GM19240 (cell line): ENCODE data around the gene PNPLA8.
"Not testable (repeated sequence)": the region's sequence is repeated elsewhere in the genome, so short reads cannot be mapped to it uniquely, and the experiment has no call there.

Experiments
- DNase-seq: peaks from one replicate; pipeline ENCODE4 v3.0.0; 2011; ENCODE audit warnings: low spot score; ENCODE audit not compliant: insufficient read length

Gene PNPLA8

DNA sequence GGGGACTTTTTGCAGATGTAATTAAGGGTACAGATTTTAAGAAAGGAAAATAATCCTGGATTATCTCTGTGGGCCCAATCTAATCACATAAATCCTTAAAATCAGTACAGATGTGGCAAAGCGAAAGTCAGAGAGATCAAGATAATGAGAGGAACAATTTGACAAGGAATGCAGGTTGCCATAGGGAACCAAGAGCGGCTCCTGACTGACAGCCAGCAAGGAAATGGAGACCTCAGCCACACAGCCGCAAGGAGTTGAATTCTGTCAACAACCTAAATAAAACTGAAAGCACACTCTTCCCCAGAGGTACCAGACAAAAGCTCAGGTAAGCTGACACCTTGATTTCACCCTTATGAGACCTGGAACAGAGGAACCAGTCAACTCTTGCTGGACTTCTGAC is 3.4 kb upstream of the PNPLA8 start:
- no peak for DNase-seq

- DNase-seq: no peak
These were observed 2.3 kb upstream of the PNPLA8 start for GRCh38 chr7:108528183-108528712.

- DNase-seq: no peak
These were observed 758 bp upstream of the PNPLA8 start for GRCh38 chr7:108526768-108527017.

- peak; percentile 6 for DNase-seq
These were observed 479 bp downstream of the PNPLA8 start for GRCh38 chr7:108525327-108525984.

DNA sequence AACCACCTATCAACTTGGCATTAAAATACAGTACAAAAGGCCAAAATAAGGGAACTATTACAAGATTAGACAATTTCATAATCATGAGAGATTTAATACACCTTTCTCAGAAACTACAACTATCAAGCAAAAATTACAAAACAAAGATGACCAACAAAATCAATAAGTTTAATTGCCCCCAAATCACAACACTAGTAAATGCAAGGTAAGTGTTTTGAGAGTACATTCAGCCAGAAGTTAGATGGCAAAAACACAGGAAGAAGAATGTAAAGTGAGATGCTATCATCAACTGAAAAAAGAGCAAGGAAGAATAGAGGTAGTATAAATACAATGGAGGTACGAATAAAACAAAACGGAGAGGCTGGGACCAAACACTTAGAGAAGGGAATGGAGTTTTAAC is 3.2 kb downstream of the PNPLA8 start:
- no peak for DNase-seq

DNA sequence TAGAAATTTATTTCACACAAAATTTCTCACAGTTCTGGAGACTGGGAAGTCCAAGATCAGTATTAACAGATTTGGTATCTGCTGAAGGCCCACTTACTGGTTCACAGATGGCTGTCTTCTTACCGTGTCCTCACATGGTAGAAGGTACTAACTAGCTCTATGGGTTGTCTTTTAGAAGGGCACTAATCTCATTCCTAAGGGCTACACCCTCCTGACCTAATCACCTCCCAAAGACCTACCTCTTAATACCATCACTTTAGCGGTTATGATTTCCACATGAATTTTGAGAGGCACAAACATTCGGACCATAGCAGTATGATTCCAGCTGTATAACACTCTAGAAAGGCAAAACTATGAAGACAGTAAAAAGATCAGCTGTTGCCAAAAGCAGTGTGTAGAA is 8.0 kb downstream of the PNPLA8 start:
- no peak for DNase-seq

DNA sequence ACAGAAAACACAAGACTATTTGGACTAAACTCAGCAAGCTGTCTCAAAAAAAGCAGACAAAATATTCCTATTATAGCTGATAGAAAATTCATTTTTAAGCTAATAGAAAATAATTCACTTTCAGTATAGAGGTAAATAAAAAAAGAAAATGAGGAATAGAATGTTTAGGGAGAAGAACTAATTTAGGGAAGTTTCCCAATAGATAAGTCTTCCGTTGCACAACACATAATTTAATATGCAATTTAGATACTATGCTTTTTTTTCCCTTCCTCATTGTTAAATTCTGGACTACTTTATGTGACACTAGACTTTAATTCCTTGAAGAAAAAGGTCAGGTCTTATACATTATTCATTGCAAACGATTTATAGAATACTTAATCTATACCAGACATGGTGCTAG is 10.3 kb downstream of the PNPLA8 start:
- DNase-seq: no peak

DNA sequence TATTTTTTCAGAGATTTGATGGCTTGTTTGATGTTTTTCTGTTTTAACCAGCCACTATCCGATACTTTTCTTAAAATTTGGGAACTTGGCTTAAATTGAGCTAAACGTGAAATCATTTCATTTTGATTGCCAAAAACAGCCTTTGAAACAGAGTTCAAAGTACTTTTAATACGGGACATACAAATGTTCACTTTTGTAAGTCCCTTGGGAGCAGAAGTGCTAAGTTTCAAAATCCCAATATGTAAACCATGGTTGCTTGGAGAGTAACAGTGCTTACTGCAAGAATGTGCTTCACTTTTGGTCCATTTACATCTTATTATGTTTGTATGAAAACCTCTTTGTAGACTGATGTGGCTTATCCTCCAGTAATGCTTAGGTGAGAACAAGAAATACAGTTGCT is 10.9 kb downstream of the PNPLA8 start:
- DNase-seq: no peak

DNA sequence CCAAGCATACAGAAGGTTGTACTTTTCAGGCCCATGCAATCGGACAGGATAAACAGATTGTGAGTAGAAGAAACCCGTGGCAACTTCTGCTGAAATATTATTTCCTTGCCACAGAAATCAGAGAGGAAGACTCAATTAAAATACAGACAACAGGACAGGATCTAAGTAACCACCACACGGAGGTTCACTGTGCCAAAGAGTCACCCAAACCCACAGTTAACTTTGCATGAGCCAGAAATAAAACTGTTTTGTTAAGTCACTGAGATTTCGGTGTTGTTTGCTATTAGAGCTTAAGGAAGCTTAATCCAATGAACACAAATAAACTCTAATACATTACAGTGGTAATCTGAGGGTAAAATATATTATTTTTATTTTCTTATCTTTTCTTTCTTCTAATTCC is 14.0 kb downstream of the PNPLA8 start:
- no peak for DNase-seq

GRCh38 chr7:108504576-108504975 is 21.4 kb downstream of the PNPLA8 start:
- not testable (repeated sequence) for DNase-seq

- no peak for DNase-seq
These were observed 22.6 kb downstream of the PNPLA8 start for GRCh38 chr7:108503112-108504026.

DNA sequence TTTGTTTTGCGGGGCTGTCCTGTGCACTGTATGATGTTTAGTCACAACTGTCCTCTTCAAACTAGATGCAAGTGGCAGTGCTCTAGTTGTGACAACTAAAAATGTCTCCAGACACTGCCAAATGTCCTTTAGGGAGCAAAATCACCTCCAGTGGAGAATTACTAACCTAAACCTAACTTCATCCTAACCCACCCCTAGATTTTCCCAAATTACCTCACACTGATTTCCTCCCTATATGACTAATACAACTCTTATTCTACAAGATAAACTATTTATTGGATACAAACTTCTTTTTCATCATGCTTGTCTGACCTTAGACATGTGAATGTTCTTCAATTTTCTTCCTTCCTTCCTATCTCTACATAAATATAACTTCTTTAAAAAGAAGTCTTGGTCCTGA is 26.4 kb downstream of the PNPLA8 start:
- DNase-seq: no peak

- DNase-seq: no peak
These were observed 27.5 kb downstream of the PNPLA8 start for GRCh38 chr7:108498481-108498880.

DNA sequence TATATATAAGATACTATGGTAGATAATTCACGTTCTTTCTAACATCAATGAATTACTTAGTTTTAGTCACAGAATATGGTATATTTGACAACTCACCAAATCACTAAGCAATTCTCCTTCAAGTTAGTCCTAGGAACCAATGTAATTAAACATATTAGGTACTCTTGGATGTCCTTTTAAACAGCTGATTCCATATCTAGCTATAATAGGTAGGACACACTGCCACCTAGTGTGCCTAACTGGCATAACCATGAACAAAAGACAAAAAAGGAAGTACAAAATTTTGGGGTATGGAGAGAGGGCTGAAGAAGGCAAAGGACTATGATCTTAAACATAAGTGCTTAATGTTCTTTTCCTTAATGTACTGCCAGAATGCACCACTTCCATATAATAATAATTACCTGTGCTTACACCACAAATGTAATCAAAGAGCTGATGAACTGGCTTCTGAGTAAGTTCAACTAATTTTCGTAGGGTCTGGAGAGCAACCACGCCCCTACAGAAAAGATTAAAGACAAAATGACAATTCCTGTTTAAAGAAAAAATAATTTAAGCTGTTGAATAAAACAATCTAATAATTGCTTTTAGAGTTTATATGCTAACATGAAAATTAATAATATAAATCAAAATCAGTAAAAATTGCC is 28.7 kb downstream of the PNPLA8 start:
- DNase-seq: no peak

DNA sequence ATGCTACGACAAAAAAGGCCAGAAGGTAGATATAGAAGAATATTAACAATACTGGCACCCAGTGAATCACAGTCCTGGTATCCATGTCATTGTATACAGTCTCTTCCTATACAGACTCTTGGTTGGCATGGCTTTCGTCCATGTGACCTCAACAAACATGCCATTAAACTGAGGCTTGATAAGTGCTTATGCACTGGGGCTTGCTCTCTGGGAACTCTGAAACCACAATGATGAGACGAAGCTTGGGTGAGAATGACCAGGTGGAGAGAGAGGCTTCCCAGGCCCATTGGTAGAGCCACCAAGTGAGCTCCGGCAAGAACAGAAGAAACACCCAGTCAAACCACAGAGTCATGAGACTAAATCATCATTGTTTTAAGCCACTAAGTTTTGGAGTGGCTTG is 33.2 kb downstream of the PNPLA8 start:
- DNase-seq: no peak

DNA sequence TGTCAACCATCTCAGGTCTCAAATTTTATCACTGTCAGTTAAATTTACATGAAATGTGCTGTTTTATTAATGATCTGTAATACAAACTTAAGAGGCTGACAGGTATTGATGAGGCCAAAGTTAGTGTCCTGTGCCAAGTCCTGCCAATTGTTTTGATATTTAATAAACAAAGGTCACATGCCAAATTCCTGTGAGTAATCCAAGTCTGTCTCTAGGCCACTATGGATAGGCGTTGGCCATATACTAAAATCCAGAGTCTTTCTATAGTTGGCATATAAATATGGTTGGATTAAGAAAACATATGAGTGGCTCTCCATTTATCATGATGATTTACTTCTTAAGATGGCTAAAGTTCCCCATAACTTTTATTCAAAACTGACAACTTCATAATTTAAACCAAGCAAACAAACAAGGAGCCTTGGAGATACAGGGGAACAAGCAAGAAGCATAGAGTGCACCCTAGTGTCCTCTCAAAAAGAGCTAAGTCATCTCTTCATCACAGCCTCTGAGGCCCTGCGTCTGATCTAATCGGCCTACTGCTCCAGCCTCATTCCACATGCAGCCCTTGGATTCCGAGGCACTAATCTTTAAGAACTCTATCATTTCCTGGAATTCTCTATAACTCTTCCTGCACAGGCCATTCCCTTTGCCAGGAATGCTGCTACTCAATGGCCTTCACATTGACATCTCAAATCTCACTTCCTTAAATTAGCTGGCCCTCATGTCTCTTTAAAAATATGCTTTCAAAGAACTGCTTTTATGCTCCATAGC is 37.0 kb downstream of the PNPLA8 start:
- no peak for DNase-seq

GRCh38 chr7:108487646-108488045 is 38.3 kb downstream of the PNPLA8 start:
- no peak for DNase-seq

- no peak for DNase-seq
These were observed 39.5 kb downstream of the PNPLA8 start for GRCh38 chr7:108486291-108486966.

DNA sequence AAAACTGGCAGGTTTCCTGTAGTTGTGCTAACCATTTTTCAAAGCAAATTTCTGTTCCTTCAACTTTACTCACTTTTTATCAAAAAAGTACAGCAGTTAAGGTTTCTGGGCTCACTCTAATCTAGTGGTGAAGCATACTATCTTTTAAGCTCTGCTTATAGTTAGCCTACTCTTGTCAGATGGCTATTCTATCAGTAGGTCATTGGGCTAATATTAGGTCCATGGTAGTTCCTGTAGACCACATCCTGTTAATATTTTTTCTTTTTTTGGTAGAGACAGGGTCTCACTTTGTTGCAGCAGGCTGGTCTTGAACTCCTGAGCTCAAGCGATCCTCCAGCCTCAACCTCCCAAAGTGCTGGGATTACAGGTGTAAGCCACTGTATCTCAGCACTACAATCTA is 41.8 kb downstream of the PNPLA8 start:
- DNase-seq: no peak

DNA sequence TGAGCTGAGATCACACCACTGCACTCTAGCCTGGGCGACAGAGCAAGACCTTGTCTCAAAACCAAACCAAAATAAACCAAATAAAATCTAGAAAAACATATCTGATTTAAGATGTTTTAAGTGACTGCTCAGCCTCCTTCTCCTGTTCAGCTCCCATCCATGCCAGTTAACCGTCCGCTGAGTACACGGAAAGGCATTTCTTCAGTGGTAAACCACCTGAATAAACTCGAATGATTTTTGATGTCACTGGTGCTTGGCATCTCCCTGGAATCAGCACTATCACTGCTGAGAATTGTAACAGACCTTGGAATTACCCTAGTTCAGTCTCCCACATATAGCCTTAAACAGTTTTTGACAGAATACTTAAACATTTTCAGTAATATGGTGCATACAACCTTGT is 45.6 kb downstream of the PNPLA8 start:
- no peak for DNase-seq

DNA sequence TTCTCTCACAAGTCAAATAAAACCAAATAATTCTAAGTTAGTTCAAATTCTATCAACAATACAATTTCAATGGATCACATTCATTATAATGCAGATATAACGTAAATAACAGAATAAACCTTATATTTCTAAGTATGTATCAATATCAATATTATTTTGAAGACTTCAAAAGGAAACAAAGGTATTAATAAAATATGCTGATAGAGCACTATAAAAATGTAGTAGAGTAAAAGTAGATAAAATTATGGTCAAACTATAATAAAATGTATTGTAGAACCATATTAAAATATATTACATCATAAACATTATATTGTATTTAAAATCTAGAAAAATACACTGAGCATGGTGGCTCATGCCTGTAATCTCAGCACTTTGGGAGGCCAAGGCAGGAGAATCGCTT is 46.2 kb downstream of the PNPLA8 start:
- DNase-seq: no peak
